T-helper 2 cell treated with Interferon-gamma antibody and Interleukin-4, amounts not matched to agents 5 μg/mL and 100 μg/mL, for 36 hours (primary cell): Measurements from ENCODE around the gene MYO7A.

Experiments
- DNase-seq: peaks from one replicate; pipeline ENCODE4 v3.0.0; 2021; ENCODE audit warnings: low spot score
- H3K27ac Mint-ChIP-seq: one replicate; pipeline ENCODE4 v1.8.0; 2021; ENCODE audit warnings: mild to moderate bottlenecking, mixed read lengths
- H3K27me3 Mint-ChIP-seq: one replicate; pipeline ENCODE4 v1.8.0; 2021; ENCODE audit warnings: low read depth, mixed read lengths
- H3K36me3 Mint-ChIP-seq: one replicate; pipeline ENCODE4 v1.8.0; 2021; ENCODE audit warnings: low read depth, mixed read lengths
- H3K4me1 Mint-ChIP-seq: one replicate; pipeline ENCODE4 v1.8.0; 2021; ENCODE audit warnings: low read depth, mixed read lengths
- H3K4me3 Mint-ChIP-seq: one replicate; pipeline ENCODE4 v1.8.0; 2022; ENCODE audit warnings: mild to moderate bottlenecking, moderate library complexity, mixed read lengths
- H3K9me3 Mint-ChIP-seq: one replicate; pipeline ENCODE4 v1.8.0; 2021; ENCODE audit warnings: mixed read lengths

The MYO7A gene

DNA sequence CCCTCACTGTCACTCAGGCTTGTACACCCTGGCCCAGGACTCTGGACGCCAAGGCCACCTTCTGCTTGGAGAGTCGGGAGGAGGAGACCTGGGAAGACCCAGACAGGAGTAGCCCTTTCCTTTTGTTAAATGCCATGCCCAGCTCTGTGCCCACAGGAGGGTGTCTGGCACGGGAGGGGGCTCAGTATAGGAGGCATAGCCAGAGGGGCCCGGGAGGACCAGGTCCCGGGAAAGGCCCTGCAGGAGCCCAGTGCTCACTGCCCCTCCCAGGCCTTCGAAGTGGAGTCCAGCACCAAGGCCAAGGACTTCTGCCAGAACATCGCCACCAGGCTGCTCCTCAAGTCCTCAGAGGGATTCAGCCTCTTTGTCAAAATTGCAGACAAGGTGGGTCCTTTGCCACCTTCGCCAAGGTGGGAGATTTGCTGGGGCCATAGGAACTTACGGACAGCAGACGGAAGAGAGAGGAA lies 79.0 kb downstream of the MYO7A start:
- no peak overlapping the region for H3K4me3 Mint-ChIP-seq
- H3K4me1 Mint-ChIP-seq: no peaks in the 10 kb centered on the region
- no peaks in the 10 kb centered on the region for H3K9me3 Mint-ChIP-seq
- H3K36me3 Mint-ChIP-seq: no peaks in the 10 kb centered on the region
- DNase-seq: no peak
- no peaks in the 10 kb centered on the region for H3K27me3 Mint-ChIP-seq
- H3K27ac Mint-ChIP-seq: no peak overlapping the region

GRCh38 chr11:77207618-77208313 lies 79.7 kb downstream of the MYO7A start:
- Mint-ChIP-seq H3K27me3 (no peaks in the 10 kb centered on the region), H3K4me1 (no peaks in the 10 kb centered on the region), H3K9me3 (no peaks in the 10 kb centered on the region), H3K27ac (no peak overlapping the region), H3K36me3 (no peaks in the 10 kb centered on the region), H3K4me3 (no peak overlapping the region)
- DNase-seq: no peak

DNA sequence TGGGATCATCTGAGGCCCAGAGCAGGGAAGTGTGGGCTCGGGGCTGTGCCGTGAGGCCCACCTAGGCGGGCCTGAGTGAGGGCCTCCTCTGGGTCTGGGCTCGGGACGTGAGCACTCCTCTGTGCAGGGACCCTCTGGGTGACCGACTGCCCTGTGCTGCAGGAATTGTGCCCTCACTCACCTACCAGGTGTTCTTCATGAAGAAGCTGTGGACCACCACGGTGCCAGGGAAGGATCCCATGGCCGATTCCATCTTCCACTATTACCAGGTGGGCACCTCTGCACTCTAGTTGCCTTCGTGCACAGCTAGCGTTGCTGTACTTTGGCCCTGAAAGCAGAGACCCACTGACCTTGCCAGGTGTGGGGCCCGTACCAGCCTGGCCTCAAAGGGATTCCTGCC lies 80.5 kb downstream of the MYO7A start:
- no peaks in the 10 kb centered on the region for H3K27me3 Mint-ChIP-seq

DNA sequence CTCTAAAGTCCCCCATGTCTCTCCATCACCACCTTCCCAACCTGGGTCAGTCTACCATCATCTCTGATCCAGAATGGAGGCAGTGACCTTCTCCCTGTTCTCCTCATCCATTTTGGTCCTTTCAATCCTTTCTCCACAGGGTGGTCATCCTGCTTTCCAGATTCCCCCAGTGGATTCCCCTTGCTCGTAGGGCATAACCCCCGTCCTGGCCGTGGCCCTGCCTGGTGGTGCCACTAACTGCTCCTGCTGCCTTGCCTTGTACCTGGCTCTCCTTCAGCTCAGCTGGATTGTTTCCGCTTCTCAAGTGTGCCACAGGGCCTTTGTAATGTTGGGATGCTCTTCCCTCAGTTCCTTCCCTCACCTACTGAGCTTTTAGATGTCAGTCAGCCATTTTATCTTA lies 81.6 kb downstream of the MYO7A start:
- Mint-ChIP-seq H3K36me3 (no peaks in the 10 kb centered on the region), H3K4me1 (no peaks in the 10 kb centered on the region), H3K27me3 (no peaks in the 10 kb centered on the region), H3K27ac (no peak overlapping the region), H3K4me3 (no peak overlapping the region), H3K9me3 (no peaks in the 10 kb centered on the region)
- no peak for DNase-seq

More for the DNA sequence above, 80.5 kb downstream of the MYO7A start:
- Mint-ChIP-seq H3K27ac (no peak overlapping the region), H3K36me3 (no peaks in the 10 kb centered on the region), H3K4me1 (no peaks in the 10 kb centered on the region), H3K9me3 (no peaks in the 10 kb centered on the region), H3K4me3 (no peak overlapping the region)
- no peak for DNase-seq

DNA sequence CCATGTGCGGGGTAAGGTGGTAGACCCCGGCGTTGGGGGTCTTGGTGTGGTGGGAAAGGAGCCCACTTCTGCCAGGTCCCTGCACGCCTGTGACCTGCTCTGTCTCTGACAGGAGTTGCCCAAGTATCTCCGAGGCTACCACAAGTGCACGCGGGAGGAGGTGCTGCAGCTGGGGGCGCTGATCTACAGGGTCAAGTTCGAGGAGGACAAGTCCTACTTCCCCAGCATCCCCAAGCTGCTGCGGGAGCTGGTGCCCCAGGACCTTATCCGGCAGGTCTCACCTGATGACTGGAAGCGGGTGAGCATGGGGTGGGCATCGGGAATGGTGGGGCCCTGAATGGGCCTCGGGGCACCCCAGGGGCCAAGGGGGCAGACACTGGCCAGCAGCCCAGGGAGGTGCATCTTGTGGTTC lies 83.0 kb downstream of the MYO7A start:
- H3K27ac Mint-ChIP-seq: no peak overlapping the region
- no peaks in the 10 kb centered on the region for H3K36me3 Mint-ChIP-seq

GRCh38 chr11:77211594-77212251 lies 83.7 kb downstream of the MYO7A start:
- Mint-ChIP-seq H3K27ac (no peak overlapping the region), H3K36me3 (no peaks in the 10 kb centered on the region), H3K9me3 (no peaks in the 10 kb centered on the region), H3K4me1 (no peaks in the 10 kb centered on the region), H3K27me3 (no peaks in the 10 kb centered on the region), H3K4me3 (no peak overlapping the region)
- DNase-seq: no peak

More for the DNA sequence above, 83.0 kb downstream of the MYO7A start:
- no peak for DNase-seq
- no peaks in the 10 kb centered on the region for H3K4me1 Mint-ChIP-seq
- H3K4me3 Mint-ChIP-seq: no peak overlapping the region
- no peaks in the 10 kb centered on the region for H3K9me3 Mint-ChIP-seq
- no peaks in the 10 kb centered on the region for H3K27me3 Mint-ChIP-seq

DNA sequence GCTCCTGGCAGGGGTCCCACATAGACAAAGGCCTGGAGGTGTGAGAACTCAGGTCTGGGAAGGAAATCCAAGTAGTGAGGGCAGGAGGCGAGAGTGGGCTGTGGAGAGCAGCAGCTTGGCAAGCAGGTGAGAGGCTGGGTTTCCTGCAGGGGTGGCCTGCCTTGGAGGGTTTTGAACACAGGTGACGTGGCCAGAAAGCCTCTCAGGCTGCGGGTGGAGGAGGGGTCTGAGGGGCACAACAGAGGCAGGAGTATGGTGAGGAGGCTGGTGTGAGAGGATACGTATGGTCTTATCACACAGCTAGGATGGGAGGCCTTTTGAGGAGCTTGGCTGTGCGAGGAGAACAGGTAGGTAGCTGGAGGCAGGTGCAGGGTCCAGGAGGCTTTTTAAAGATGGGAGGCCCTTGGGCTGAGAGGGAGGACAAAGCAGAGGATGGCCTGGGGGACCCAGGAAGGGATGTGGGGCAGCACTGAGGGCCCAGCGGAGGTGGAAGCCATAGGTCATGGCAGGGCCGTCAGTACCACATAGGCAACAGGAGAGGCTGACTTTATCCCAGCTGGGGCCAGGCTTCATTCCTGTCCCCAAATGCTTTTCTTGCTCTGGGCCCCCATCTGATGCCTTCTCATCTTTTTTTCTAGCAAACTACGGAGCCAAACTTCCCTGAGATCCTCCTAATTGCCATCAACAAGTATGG lies 84.4 kb downstream of the MYO7A start:
- Mint-ChIP-seq H3K27ac (no peak overlapping the region), H3K27me3 (no peaks in the 10 kb centered on the region), H3K4me1 (no peaks in the 10 kb centered on the region), H3K9me3 (no peaks in the 10 kb centered on the region), H3K4me3 (no peak overlapping the region), H3K36me3 (no peaks in the 10 kb centered on the region)
- DNase-seq: no peak

GRCh38 chr11:77213029-77213579 lies 85.1 kb downstream of the MYO7A start:
- H3K9me3 Mint-ChIP-seq: no peaks in the 10 kb centered on the region
- no peaks in the 10 kb centered on the region for H3K4me1 Mint-ChIP-seq
- no peak overlapping the region for H3K27ac Mint-ChIP-seq
- H3K27me3 Mint-ChIP-seq: no peaks in the 10 kb centered on the region
- H3K4me3 Mint-ChIP-seq: no peak overlapping the region
- DNase-seq: no peak
- no peaks in the 10 kb centered on the region for H3K36me3 Mint-ChIP-seq

- DNase-seq: no peak
- H3K27ac Mint-ChIP-seq: no peak overlapping the region
- H3K4me1 Mint-ChIP-seq: no peaks in the 10 kb centered on the region
- H3K9me3 Mint-ChIP-seq: no peaks in the 10 kb centered on the region
- no peaks in the 10 kb centered on the region for H3K36me3 Mint-ChIP-seq
- no peak overlapping the region for H3K4me3 Mint-ChIP-seq
- no peaks in the 10 kb centered on the region for H3K27me3 Mint-ChIP-seq
Measured at GRCh38 chr11:77213589-77214428, 85.8 kb downstream of the MYO7A start.

- H3K36me3 Mint-ChIP-seq: no peaks in the 10 kb centered on the region
- peaks cover 3% of the 10 kb centered on the region for H3K27me3 Mint-ChIP-seq
- no peaks in the 10 kb centered on the region for H3K9me3 Mint-ChIP-seq
- H3K27ac Mint-ChIP-seq: no peak overlapping the region
- H3K4me1 Mint-ChIP-seq: no peaks in the 10 kb centered on the region
- H3K4me3 Mint-ChIP-seq: no peak overlapping the region
- DNase-seq: no peak
Measured at GRCh38 chr11:77214557-77214956, 86.5 kb downstream of the MYO7A start.

- Mint-ChIP-seq H3K27me3 (peaks cover 9% of the 10 kb centered on the region), H3K4me3 (no peak overlapping the region), H3K36me3 (no peaks in the 10 kb centered on the region), H3K4me1 (no peaks in the 10 kb centered on the region), H3K27ac (no peak overlapping the region), H3K9me3 (no peaks in the 10 kb centered on the region)
- DNase-seq: no peak
Measured at GRCh38 chr11:77215106-77215505, 87.1 kb downstream of the MYO7A start.

GRCh38 chr11:77217156-77217555 lies 89.1 kb downstream of the MYO7A start:
- H3K4me3 Mint-ChIP-seq: no peak overlapping the region
- no peak overlapping the region for H3K27ac Mint-ChIP-seq
- no peak for DNase-seq
- no peaks in the 10 kb centered on the region for H3K4me1 Mint-ChIP-seq
- H3K36me3 Mint-ChIP-seq: no peaks in the 10 kb centered on the region
- H3K27me3 Mint-ChIP-seq: peaks cover 19% of the 10 kb centered on the region
- H3K9me3 Mint-ChIP-seq: no peaks in the 10 kb centered on the region

DNA sequence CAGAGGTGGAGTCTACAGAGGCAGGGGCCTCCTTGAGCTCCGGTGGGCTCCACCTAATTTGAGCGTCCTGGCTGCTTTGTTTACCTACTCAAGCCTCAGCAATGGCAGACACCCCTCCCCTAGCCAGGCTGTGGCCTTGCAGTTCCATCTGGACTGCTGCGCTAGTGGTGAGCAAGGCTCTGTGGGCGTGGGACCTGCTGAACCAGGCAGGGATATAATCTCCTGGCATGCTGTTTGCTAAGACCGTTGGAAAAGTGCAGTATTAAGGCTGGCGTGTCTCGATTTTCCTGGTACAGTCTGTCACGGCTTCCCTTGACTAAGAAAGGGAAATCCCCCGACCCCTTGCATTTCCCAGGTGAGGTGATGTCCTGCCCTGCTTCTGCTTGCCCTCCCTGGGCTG lies 95.8 kb downstream of the MYO7A start:
- DNase-seq: no peak
- Mint-ChIP-seq H3K9me3 (no peaks in the 10 kb centered on the region), H3K36me3 (no peaks in the 10 kb centered on the region), H3K27ac (no peak overlapping the region), H3K4me1 (no peaks in the 10 kb centered on the region), H3K27me3 (peaks cover 32% of the 10 kb centered on the region), H3K4me3 (no peak overlapping the region)
